HG02870 (cell line): Measurements from ENCODE around the gene TMPRSS11F.

Experiments
- ATAC-seq: cut with Tn5 transposase; IDR thresholded peaks from one replicate; pipeline ENCODE4 v1.9.1; 2021; ENCODE audit warnings: mild to moderate bottlenecking, moderate library complexity; ENCODE audit not compliant: unreplicated experiment

Gene TMPRSS11F

DNA sequence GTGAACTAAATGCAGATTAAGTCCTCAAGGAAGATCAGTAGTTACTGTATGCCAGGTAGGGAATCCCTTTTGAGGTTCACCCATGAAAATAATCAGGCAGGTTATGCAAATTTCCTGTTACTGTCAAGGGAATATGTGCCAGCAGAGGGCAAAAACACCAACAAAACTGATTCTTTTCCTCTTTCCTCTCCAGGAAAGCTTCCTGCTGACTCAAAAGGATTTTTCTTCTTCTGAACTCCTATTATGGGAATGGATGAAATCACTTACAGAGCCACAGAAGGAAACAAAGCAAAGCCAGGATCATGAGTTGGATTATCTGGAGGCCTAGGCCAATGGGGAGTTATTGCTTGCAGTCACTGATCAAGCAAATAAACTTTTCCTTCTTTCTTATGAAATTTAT is 49.7 kb downstream of the TMPRSS11F start:
- ATAC-seq: no peak

GRCh38 chr4:68077737-68078136 is 51.9 kb downstream of the TMPRSS11F start:
- no peak for ATAC-seq

GRCh38 chr4:68077301-68077700 is 52.4 kb downstream of the TMPRSS11F start:
- no peak for ATAC-seq

- ATAC-seq: no peak
These were observed 53.5 kb downstream of the TMPRSS11F start for GRCh38 chr4:68076194-68076593.

DNA sequence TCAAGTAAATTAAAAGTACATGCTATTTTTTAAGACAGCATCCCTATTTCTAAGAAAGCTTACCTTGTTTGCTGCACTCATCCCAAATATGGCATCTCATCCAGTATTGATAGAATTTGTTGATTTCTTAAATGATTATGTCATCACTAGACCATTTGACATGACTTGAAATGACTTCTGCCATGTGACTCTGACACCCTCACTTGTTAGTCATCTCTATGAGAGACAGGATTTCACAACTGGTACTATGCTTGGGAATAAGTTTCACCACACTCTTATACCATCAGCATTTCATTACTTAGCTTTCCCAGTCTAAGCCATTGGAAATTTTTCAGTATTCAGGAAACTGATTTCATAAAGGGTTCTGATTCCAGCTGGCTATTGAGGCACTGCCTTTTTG is 55.3 kb downstream of the TMPRSS11F start:
- no peak for ATAC-seq

GRCh38 chr4:68070302-68070701 is 59.4 kb downstream of the TMPRSS11F start:
- ATAC-seq: no peak

DNA sequence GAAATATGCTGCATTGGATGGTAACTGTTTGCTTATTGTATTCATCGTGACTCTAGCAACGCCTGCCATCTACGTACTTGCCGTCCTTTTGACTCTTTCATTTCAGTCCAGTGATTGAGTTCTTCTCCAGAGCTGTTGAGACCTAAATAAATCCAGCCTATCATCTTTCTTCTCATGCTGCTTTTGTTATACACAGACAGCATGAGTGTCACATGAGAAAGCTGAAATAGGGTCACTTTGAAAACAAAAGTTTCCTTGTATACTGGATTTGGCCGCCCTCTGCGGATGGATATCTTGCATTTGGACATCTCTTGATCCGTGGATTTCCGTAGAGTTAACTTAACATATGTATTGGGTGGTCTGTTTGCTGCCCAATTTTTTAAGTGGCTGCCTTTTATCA is 67.2 kb downstream of the TMPRSS11F start:
- no peak for ATAC-seq

- no peak for ATAC-seq
These were observed 91.4 kb downstream of the TMPRSS11F start for GRCh38 chr4:68038272-68038671.

- no peak for ATAC-seq
These were observed 108.5 kb downstream of the TMPRSS11F start for GRCh38 chr4:68021185-68021584.

GRCh38 chr4:68011684-68012083 is 118.0 kb downstream of the TMPRSS11F start:
- ATAC-seq: no peak
